NCI-H1105 treated with DMSO at 0.1 percent for 48 hours (cell line): ENCODE measurements around the gene URB1.
"Not testable (repeated sequence)": the region's sequence is repeated elsewhere in the genome, so short reads cannot be mapped to it uniquely, and the experiment has no call there.

Experiments used
- DNase-seq: peaks from one replicate; lab custom pipeline; 2025; lab: John Stamatoyannopoulos, UW

URB1 gene, protein sequence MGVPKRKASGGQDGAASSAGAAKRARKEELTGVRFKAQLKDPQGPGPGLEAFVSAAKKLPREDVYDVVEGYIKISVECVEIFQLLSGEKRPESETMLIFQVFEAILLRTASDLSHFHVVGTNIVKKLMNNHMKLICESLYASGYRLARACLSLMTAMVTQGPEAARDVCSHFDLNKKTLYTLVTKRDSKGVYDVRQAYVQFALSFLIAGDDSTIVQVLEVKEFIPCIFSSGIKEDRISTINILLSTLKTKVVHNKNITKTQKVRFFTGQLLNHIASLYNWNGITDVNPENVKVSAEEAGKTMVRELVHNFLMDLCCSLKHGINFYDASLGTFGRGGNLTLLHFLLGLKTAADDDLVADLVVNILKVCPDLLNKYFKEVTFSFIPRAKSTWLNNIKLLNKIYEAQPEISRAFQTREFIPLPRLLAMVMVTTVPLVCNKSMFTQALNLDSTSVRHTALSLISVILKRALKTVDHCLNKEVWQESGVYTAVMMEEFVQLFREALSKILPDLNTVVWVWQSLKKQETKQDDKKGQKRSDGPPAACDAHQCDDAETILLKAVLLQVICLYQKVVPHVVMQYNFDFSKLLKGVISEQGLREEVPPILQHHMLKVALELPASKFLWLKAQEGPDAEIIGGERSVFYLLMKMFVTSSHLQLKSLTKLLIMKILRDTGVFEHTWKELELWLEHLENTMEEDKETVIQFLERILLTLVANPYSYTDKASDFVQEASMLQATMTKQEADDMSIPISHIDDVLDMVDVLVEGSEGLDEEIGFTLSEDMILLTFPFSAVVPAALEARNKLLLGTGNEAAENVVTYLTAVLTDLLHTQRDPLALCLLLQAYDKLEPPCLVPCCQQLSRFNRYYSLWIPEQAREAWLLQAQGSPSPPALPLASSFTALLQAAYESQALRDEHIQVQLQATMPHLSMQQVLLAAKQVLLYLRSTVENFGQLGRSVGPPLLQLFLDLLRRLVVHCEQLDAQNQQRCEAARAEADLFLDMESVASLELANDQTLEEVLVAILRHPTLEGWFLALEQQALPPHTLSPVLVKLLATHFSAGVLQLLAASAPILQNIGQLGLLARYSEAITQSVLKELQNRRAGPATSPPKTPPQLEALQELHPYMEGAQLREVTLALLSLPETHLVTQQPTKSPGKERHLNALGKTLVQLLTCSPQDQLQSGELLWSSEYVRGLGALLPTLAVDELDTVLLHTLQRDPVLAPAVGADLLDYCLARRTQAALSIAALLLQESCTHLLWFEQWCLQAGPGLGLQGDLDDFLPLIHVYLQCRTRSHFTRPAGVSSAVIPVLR (N-terminal part only)

DNA sequence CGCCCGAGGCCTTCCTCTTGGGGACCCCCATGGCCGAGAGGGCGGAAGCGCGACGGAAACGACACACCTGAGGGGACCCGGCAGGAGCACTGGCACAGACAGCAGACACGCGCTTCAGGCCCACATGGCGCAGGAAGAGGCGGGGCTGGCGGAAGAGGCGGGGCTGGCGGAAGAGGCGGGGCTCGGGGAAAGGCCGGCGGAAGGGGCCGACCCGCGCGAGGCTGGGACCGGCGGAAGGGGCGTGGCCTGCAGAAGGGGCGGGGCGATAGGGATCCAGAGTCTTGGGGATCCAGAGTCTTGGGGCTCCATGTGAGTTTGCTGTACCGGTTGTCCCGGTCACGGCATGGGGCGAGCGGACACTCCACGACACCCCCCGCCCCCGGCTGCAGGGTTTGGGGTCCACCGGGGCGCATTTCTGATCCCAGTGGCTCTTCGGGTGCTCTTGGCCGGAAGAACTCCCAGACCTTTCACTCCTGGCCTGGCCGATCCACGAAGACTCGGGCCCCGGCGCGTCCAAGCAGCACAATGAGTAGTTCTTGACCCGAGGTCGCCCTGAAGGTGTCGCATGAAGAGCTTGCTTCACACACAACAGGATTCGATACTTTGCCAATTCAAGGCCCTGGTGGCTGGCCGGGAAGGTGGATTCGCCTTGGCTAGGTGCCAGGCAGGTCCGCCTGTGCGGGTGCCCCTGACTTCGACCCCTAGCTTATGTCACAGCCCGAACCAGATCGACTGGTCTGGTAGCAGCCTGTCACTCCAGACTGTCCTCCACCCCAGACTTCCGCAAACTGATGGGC, at the start of gene URB1:
TSS of gene URB1 (minus strand) at position 133 of the 797 bp plus-strand sequence. CDS start at position 31, 102 bp downstream.
- peak; percentile 85 for DNase-seq

- no peak for DNase-seq
Measured at GRCh38 chr21:32437729-32438128, 44.9 kb upstream of the URB1 start.

DNA sequence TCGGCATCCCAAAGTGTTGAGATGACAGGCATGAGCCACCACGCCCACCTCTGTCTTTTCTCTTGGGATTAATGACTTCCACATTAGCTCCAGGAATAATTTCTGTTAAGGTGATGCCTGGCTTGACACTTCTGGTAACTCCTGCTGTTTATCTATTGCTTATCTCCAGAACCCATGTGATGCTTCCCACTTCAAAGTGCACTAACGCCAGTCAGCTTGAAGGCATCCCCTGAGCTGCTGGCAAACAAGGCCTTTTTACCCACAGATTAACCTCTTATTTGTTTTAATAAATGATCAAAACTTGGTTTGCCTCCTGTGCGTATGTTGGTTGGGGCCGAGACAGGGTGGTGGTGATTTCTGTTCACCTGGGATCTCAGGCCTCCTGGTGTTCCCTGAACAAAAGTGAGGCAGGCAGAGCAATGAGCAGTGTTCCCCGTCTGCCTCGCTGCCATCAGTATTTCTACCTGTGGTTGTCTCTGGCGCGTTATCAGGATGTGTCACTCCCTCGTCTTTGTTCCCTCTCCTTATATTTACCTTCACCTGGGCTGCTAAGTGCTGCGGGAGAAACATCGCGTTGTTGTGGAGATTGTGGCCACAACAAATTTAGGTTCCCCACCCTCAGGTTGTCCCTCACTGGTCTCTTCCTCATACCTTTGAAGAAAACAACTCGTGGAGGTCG, 40.3 kb upstream of the URB1 start:
- DNase-seq = not testable (repeated sequence)

GRCh38 chr21:32427958-32428623, 35.3 kb upstream of the URB1 start:
- no peak for DNase-seq

GRCh38 chr21:32426592-32427051, 33.8 kb upstream of the URB1 start:
- no peak for DNase-seq

DNA sequence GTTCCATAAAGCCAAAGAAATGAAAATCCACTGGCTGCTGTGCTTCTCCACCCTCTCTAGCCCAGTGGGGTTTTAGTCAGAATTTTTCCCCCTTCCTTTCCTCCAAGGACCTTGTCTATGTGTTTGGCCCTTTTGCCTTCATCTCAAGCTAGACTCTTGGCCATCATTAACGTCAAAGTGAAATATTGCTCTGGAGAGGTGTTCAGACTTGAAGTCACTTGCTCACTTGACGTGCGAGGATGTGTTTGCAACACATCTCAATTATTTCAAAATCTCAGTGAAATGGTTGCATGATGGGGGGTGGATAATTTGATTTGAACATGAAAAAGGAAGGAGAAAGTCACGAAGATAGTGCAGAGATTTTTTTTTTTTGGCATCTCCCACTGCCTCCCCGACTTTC, 33.3 kb upstream of the URB1 start:
- no peak for DNase-seq

- DNase-seq = no peak
Measured at GRCh38 chr21:32425628-32426027, 32.8 kb upstream of the URB1 start.

DNA sequence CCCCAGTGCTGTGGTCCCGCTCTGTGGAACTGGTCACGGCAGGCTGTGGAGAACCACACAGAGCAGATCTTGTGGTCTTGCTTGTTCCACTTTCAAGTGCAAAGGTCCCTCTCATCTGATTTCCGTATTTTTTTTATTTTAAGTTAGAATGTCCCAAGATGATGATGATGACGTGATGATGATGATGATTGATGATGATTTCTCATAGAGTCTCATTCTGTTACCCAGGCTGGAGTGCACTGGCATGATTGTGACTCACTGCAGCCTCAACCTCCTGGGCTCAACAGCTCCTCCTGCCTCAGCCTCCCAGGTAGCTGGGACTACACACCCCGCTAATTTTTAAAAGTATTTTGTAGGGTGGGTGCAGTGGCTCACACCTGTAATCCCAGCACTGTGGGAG, 31.9 kb upstream of the URB1 start:
- DNase-seq = no peak

GRCh38 chr21:32424191-32424535, 31.4 kb upstream of the URB1 start:
- no peak for DNase-seq

- DNase-seq = no peak
Measured at GRCh38 chr21:32423320-32424190, 30.7 kb upstream of the URB1 start.

- no peak for DNase-seq
Measured at GRCh38 chr21:32422064-32422463, 29.3 kb upstream of the URB1 start.

DNA sequence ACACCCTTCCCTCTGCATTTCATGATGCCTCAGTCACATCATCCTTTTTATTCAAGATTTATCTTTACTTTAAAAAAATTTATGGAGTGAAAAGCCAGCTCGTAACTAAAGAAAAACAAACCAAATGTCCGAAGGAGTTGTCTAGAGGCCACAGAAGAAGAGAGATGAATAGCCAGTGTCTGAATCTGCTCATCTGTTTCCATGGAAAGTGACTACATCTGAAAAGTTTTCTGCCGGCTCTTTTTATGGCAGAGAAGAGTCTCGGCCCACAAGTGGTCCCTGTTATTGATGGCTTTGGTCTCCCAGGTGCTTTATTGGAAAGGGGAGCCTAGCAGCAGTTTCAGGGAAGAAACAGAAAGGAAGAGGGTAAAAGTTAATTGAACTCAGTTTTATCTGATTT, 25.3 kb upstream of the URB1 start:
- no peak for DNase-seq

DNA sequence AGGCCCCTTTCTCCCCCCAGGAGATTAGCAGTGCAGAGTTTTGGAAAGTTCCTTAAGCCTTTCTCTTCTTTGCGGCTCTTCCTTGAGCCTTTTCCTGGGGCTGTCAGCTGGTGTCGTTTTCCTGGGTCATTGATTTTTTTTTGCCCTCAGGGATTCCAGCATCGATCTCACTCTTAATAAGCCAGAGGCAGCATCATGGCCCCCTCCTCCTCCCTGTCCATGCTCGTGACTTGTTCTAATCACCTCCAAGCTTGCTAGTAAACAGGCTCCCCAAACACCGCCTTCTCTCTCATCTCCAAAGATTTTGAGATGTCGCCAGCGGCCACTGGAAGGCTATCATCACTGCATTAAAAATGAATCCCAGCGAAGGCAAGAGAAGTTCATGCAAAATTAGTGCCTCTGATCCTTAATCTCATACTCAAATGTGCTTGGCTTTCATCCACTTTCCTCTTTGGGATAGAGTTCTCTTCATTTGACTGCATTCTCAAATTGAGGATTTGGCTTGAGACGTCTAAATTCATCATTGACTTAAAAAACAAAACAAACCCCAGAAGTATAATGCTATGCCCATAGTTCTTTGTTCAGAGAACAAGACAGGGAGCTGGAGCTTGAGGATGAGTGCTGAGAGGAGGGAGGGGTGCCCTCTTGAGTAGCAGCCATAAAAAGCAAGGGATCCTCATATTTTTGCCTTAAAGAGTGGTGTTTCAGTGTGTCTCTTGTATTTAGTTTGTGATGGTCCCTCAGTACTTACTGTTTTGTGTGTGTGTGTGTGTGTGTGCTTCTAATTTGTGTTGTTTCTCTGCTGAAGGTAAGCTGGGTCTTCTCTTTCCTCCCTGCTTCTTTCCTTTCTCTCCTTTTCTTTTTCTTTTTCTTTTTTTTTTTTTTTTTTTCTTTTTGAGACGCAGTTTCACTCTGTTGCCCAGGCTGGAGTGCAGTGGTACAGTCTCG, 22.9 kb upstream of the URB1 start:
- no peak for DNase-seq

- DNase-seq = peak; percentile 20
Measured at GRCh38 chr21:32414579-32415358, 22.0 kb upstream of the URB1 start.

- peak; percentile 1 for DNase-seq
Measured at GRCh38 chr21:32413697-32414578, 21.1 kb upstream of the URB1 start.

- DNase-seq = no peak
Measured at GRCh38 chr21:32413015-32413504, 20.2 kb upstream of the URB1 start.
